GM19099 (cell line): ENCODE measurements around the gene CNNM3.
A peak's percentile ranks its signal among the peaks of the same experiment; 100 is the strongest.

Experiments
- POLR2A ChIP-seq: IDR thresholded peaks from 3 replicates; pipeline ENCODE4 v1.6.1; 2011; ENCODE audit warnings: low read depth; ENCODE audit not compliant: insufficient read length; ENCODE audit errors: extremely low read depth

Gene CNNM3

GRCh38 chr2:96863575-96864342 lies 47.7 kb downstream of the CNNM3 start:
- no peak for TF ChIP-seq POLR2A

GRCh38 chr2:96864343-96865091 lies 48.4 kb downstream of the CNNM3 start:
- no peak for TF ChIP-seq POLR2A

- TF ChIP-seq POLR2A, result no peak
Measured at GRCh38 chr2:96865654-96866053, 49.6 kb downstream of the CNNM3 start.

- TF ChIP-seq POLR2A, result no peak
Measured at GRCh38 chr2:96866149-96866548, 50.1 kb downstream of the CNNM3 start.

- TF ChIP-seq POLR2A, result no peak
Measured at GRCh38 chr2:96866586-96866985, 50.5 kb downstream of the CNNM3 start.

- peak; percentile 23 for TF ChIP-seq POLR2A
Measured at GRCh38 chr2:96866986-96867755, 51.1 kb downstream of the CNNM3 start.

GRCh38 chr2:96867756-96868554 lies 51.9 kb downstream of the CNNM3 start:
- TF ChIP-seq POLR2A, result peak; percentile 83

- peak; percentile 34 for TF ChIP-seq POLR2A
Measured at GRCh38 chr2:96868555-96869280, 52.6 kb downstream of the CNNM3 start.

- no peak for TF ChIP-seq POLR2A
Measured at GRCh38 chr2:96869281-96869821, 53.3 kb downstream of the CNNM3 start.

GRCh38 chr2:96869822-96870625 lies 54.0 kb downstream of the CNNM3 start, which contains the start of gene SEMA4C:
Gene SEMA4C (minus strand): TSS chr2:96870080. CDS start chr2:96867886, 2,194 bp downstream.
- peak; percentile 51 for TF ChIP-seq POLR2A

- no peak for TF ChIP-seq POLR2A
Measured at GRCh38 chr2:96870626-96871255, 54.7 kb downstream of the CNNM3 start.

- no peak for TF ChIP-seq POLR2A
Measured at GRCh38 chr2:96872591-96873349, 56.7 kb downstream of the CNNM3 start.
